HG03045 (cell line): ENCODE results near the gene NPY2R.

Experiments used
- ATAC-seq: cut with Tn5 transposase; IDR thresholded peaks from one replicate; pipeline ENCODE4 v1.9.1; 2021; ENCODE audit warnings: mild to moderate bottlenecking, moderate library complexity; ENCODE audit not compliant: unreplicated experiment

The NPY2R gene, protein sequence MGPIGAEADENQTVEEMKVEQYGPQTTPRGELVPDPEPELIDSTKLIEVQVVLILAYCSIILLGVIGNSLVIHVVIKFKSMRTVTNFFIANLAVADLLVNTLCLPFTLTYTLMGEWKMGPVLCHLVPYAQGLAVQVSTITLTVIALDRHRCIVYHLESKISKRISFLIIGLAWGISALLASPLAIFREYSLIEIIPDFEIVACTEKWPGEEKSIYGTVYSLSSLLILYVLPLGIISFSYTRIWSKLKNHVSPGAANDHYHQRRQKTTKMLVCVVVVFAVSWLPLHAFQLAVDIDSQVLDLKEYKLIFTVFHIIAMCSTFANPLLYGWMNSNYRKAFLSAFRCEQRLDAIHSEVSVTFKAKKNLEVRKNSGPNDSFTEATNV

DNA sequence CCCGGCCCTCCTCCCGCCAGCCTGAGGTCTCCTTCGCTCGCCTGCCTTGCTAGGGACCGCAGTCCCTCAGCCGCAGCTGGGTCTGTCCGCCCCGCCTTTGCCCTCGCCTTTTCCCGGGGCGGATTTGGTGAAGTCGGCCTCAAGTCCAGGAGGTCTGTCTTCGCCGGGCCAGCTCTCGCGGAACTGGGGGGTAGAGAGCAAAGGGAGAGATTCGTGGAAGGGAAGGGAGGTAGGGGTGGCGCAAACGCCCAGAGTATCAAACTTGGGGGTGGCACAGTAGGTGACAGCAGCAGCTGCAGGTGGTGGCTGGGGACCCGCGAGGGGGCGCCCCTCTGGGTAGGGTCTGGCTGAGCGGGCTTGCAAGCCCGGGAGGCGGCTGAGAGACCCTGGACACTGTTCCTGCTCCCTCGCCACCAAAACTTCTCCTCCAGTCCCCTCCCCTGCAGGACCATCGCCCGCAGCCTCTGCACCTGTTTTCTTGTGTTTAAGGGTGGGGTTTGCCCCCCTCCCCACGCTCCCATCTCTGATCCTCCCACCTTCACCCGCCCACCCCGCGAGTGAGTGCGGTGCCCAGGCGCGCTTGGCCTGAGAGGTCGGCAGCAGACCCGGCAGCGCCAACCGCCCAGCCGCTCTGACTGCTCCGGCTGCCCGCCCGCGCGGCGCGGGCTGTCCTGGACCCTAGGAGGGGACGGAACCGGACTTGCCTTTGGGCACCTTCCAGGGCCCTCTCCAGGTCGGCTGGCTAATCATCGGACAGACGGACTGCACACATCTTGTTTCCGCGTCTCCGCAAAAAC lies at the start of gene NPY2R:
TSS of gene NPY2R (plus strand) at position 379 of the 797 bp plus-strand sequence. CDS start 5,304 bp downstream, outside the sequence.
- no peak for ATAC-seq

DNA sequence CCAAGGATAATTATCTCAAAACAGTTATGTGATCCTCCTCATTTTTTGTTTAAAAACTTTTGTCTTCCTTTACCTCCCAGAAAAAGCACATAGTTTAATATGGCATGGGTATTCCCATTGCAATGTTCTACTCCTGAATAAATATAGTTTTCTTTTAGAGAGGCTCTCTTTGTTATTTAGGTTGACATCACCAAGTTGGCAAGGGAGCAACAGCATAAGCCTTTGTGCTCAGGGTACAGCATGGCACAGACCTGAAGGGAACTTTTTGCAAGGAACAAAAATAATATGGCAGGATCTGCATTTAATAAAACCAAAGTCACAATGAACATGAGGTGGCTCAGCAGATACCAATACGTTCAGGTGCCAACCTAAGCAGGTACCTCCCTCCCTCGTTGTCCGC lies 47.1 kb upstream of the NPY2R start:
- no peak for ATAC-seq

DNA sequence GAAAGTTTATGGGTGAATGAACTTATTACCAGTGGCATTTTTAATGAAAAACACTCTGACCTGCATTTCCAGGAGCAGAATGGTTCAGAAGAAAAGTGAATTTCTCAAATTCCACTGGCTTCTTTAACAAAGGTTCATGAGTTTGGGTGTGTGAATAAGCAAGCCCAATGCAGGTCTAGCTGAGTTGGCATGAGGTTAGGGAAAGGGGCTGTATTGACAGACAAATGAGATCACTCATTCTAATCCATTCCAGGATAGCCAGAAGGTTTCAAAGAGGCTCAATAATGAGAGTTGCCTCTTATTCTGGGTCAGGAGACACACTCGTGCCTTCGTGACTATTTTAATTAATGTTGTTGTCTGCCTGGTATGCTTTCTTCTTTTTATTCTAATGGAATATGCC lies 43.7 kb upstream of the NPY2R start:
- no peak for ATAC-seq

DNA sequence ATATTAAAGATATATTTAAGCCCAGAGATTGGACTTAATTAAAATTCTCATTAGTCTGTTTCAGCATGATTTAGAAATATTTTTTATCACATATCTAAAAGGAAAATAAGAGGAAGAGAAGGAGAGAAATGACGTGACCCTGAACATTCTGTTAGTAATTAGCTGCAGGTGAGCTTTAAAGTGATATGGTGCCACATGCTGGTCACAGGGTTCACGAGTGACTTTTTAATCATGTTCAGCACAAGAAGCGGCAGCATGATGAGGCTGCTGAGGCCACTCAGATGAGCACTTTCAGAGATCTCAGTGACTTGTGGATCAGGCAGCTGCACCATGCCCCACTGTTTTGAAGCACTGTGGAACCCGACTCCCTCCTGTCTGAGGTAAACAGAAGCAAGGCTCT lies 37.9 kb upstream of the NPY2R start:
- no peak for ATAC-seq

DNA sequence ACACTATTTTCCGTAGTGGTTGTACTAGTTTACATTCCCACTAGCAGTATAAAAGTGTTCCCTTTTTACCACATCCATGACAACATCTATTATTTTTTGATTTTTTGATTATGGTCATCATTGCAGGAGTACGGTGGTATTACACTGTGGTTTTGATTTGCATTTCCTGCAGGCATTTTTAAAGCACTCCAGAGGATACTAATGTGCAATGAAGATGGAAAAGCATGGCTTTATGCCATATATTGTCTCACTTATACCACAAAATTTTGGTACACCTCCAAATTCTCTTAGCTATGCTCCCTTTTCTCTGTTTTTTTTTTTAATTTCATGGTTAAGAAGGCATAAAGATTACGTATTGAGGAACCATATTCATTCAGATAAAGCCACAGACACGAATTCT lies 35.1 kb upstream of the NPY2R start:
- ATAC-seq: no peak

DNA sequence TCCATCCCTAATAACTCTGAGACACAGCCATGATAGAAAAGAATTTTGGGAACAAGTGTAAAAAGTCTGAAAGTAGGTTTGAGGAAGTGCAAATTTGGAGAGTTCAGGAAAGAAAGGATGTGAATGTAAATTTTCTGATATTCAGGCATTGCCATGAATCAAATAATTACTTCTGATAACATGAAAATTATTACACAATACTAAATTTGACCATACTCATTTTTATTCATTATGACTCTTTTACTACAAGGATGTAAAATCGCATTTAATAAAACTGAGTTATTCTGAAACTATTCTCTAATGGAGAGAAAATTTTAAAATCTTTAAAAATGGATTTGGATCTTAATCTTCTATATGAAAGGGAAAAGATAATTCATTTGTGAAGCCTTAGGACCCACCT lies 33.8 kb upstream of the NPY2R start:
- ATAC-seq: no peak

DNA sequence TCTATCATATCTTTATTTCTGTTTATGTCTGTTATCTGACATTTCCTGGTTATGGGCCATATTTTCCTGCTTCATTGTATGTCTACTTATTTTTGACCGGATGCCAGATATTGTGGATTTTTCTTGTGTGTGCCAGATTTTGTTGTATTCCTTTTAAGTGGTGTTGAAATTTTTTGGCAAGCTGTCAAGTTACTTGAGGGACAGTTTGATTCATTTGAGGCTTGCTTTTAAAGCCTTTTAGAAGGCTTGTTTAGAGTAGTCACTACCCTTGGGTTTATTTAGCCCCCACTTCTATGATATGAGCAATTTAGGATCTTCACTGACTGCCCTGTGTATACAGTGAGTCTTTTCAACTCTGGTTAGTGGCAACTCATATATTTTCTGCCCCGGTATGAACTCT lies 29.2 kb upstream of the NPY2R start:
- ATAC-seq: no peak

DNA sequence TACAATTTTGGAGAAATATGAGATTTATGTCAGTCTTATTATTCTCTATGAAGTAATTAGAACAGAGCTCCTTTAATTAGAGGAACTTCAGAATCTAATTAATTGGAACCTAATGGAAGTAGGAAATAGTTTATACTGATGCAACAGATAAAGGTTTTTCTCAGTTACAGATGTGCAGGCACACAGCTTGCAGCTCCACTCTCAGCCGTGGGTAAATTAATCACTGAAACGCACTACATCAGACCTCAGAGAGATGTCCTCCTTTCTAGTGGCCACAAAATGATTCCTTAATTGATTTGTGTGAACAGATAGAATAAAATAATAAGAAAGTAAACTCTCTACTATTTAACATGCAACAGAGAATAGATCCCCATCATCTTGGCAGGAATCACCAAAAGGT lies 21.5 kb upstream of the NPY2R start:
- no peak for ATAC-seq

DNA sequence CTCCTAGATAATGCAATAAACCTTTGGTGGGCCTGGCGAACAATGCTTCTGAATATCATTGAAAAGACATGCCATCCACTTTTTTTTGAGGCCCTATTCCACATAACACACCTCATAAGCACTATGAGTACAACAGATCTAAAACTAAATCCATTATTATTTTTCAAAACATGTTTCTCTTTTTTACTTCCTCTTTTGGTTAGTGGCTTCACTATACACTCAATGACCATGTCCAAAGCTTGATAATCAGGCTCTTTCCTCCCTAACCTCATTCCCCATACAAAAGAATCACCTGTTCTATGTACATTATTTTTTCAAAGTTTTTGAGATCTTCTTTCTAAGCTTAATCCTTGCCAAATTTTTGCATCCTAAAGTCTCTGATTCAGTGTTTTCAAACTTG lies 20.4 kb upstream of the NPY2R start:
- no peak for ATAC-seq

DNA sequence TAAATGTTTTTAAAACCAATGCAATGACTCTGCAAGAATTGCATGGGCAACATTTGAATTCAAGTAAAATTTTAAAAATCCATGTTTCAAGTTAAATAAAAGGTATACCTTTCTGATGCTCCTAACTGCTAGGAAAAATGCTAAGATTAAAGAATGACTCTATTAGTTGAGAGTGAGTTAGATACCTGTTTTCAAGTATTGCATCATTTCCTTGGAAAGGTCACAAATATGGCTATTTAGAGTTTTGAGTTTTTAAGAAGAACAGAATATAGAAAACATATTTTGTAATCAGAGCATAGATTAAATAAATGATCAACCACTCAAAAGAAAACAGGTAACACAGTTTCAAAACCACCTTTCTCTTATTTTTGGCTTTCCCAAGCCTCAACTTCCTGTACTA lies 18.3 kb upstream of the NPY2R start:
- no peak for ATAC-seq

DNA sequence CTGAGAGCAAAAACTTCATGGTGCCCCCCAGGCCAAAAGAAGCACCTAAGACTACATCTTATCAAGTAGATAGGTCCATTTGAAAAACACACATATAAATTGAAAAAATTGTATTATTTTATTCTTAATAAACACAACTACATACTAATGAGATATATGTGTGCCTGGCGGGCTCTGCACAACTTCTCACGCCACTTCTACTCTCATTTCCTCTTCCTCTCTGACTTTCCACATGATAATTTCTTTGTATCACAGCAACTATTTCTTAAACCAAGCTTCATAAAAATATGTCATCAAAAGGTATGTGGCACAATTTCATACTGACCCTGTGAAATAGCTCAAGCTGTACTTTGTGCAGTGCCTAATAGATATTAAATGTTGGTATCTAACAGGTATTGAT lies 10.7 kb upstream of the NPY2R start:
- no peak for ATAC-seq

DNA sequence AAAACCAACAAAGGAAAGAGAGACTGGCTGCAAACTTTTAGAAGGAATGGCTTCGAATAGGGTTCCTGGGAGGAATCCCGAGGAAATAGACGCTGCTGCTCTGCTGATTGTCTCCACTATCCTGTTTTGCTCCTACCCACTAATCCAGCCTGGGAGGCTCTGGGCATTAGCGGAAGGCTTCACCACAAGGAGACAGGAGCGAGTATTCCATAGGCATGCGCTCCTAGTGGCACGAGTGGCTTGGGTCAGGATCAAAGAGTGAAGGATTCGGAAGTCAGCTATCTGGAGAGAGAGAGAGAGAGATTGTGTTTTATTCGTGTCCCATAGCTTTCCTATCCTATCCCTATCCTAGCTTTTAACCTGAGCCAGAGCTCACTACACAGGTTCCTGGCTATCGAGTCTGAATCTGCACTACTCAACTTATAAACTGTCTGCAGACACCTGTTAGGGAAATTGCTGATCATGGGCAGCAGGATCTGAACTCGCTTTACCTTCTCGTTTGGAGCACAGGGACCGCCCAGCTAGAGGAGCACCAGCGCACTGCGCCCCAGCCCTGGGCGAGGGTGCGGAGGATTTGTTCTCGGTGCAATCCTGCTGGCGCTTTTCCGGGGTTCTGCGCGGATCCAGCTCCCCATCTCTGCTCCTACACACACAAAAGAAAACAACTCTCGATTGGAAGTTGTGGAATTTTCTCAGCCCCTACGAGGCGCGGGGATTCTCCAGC lies 740 bp upstream of the NPY2R start:
- ATAC-seq: no peak

DNA sequence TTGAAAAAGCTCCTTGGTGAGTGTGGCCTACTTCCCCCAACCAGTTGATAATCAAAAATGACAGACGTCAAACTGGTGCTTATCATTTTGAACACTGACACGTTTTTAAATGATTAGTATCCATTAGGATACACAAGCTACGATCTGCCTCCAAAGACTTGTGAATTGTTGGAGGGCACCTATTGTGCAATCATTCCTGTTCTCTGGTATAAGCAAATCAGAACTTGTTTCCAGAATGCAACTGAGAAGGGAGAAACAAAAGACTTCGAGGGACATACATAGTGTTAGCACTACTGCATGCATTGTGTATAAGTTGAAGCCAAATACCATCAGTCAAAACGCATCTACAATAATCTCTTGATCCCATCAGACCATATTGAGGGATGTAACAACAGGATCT lies 11.6 kb downstream of the NPY2R start:
- ATAC-seq: no peak

DNA sequence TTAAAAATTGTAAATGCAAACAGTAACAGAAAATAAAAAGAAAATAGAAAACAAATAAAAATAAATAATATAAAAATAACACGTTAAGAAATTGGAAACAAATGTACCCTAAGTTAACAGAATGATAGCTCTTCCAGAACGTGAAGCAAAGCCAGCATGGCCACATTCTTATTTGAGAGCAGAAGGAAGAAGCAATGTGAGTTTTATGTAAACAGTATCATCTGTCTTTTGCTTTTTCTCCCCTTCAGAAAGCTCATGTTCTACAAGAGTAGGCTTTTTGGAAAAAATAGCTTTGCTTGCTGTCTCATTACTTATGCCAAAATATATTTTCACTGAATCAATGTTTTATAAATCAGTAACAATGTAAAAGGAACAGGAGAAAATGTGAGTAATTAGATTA lies 18.7 kb downstream of the NPY2R start:
- ATAC-seq: no peak

DNA sequence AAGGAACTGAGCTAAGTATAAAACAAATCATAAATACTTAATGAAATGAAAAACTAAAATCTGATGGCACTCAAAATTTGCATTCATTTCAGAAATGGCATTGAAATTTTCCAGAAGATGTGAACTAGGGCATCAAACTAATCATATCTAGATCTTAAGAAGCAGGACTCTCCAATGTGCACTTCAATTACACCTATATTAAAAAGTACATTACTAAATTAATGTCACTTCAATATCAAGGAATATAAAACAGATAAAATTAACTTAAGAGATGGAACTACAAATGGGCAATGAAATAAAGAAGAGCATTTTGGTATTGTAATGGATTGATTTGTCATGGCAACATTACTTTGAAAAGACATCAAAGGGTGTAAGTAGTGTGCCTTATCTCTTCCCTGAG lies 20.3 kb downstream of the NPY2R start:
- no peak for ATAC-seq

DNA sequence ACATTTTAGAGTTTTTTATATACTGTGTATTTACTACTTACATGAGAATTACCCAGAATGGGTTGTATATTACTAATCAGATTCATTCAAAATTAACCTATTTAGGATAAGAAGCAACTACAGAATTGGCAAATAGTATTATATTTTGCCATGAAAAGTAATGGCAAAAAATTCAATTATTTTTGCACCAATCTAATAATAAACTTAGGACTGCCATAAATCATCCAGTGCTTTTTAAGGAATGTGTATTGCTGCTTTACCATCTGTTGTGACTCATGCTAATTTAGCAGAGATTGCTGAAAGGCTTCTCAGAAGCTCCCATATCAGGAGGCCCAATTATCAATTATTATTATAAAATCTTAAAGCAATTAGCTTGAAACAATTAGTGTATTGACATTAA lies 24.0 kb downstream of the NPY2R start:
- ATAC-seq: no peak

DNA sequence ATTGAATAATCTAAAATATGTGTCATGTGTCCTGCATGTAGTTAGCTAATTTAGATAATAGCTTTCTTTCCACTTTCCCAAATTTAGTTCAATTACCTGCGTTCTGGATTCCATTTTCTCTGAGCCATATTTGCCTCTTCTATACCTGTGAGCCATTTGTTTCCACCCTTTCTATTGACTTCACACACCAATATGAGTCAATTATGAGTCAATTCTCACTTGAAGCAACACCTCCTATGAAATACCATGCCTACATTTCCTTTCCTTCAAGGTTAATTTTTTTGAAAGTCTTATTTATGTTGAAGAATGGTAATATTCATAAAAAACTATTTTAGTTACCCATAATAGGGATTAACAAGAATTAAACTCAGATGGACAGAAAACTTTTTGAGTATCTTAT lies 25.8 kb downstream of the NPY2R start:
- ATAC-seq: no peak

DNA sequence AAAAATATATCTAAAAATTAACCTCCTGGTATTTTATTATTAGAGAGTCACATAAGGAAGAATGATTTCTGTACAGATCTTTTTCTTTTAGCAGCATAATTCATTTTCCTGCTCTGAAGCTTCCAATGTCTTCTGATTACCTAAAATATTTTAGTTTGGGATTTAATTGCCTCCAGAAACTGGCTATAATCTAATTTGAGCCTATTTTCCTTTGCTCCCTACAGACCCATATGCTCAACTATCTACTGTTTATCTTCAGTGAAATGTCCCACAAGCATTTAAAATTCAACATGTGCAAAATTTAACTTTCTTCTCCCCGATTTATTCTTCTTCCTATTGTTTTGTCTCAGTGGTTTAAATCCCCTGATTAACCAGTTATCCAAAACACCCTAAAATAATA lies 29.1 kb downstream of the NPY2R start:
- ATAC-seq: no peak

DNA sequence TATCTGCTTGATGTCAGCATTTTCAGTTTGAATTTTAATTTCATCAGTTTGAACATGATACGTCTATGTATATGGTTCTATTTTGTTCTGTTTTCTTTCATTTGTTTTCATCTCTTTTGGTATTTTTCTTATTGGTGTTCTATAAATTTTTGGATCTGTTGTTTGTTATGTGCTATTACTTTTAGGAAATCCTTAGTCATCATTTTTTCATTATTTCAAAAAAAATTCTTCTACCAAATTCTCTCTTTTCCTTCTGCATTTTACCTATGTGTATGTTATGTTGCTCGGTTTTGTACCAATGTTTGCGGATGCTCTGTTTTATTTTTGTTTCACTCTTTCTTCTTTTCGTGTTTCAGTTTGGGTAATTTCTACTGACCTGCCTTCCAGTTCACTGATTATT lies 32.8 kb downstream of the NPY2R start:
- ATAC-seq: no peak

DNA sequence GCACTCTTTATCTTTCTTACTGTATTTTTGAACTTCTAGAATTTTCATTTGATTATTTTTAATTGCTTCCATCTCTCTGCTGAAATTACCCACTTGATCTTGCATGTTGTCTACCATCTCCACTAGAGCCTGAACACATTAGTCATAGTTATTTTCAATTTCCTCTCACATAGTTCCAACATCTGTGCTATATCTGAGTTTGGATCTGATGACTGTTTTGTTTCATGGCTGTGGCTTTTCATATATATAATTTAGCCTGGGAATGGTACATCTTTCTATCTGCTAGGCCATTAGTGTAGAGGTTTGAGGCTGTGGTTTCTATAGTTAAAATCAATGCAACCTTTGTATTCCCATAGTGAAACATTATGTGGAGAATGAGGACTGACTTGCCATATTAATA lies 33.2 kb downstream of the NPY2R start:
- ATAC-seq: no peak

DNA sequence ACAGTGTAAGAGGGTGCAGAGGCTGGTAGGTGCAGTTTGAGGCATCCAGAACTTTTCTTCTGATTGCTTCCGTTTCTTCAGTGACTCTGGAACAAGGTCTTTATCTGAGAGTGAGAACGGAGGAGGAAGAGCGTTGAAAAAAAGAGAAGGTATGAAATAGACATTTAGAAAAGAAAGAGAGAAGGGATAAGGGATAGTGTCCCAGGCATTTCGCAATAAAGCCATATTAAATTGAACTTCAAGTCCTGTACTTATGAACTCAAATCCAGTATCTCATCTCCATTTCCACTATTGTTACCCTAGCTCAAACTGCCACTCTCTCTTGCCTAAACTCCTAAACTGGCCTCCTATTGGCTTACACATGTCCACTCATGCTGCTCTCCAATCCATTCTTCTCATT lies 36.7 kb downstream of the NPY2R start:
- ATAC-seq: no peak
